Neuronal stem cell (in vitro differentiated cells): ENCODE measurements around the gene PDZD2.

Source experiments
- DNase-seq: peaks from one replicate; pipeline ENCODE4 v3.0.0-alpha.2; 2013; ENCODE audit warnings: low spot score
- H2AFZ ChIP-seq: one replicate; pipeline ENCODE4 v1.6.1; 2013; ENCODE audit warnings: mild to moderate bottlenecking, low read length, inconsistent platforms
- H2AK5ac ChIP-seq: 2 replicates; pipeline ENCODE4 v1.6.1; 2013; ENCODE audit warnings: low read depth, mild to moderate bottlenecking, inconsistent platforms, low read length, moderate library complexity, mixed read lengths
- H2BK120ac ChIP-seq: 2 replicates; pipeline ENCODE4 v1.6.1; 2013; ENCODE audit warnings: low read depth, mild to moderate bottlenecking, inconsistent platforms, low read length, moderate library complexity, mixed read lengths
- H2BK12ac ChIP-seq: one replicate; pipeline ENCODE4 v1.6.1; 2013; ENCODE audit warnings: low read length, inconsistent platforms
- H2BK15ac ChIP-seq: 2 replicates; pipeline ENCODE4 v1.6.1; 2013; ENCODE audit warnings: mild to moderate bottlenecking, low read length, inconsistent platforms, mixed read lengths
- H2BK5ac ChIP-seq: one replicate; pipeline ENCODE4 v1.6.1; 2013; ENCODE audit warnings: inconsistent platforms, mild to moderate bottlenecking, low read length, moderate library complexity
- H3K14ac ChIP-seq: one replicate; pipeline ENCODE4 v1.6.1; 2013; ENCODE audit warnings: low read length, inconsistent platforms
- H3K18ac ChIP-seq: 2 replicates; pipeline ENCODE4 v1.6.1; 2013; ENCODE audit warnings: low read length, inconsistent platforms
- H3K23ac ChIP-seq: 2 replicates; pipeline ENCODE4 v1.6.1; 2013; ENCODE audit warnings: low read depth, mild to moderate bottlenecking, mixed read lengths, low read length, inconsistent platforms; ENCODE audit not compliant: poor library complexity
- H3K27ac ChIP-seq: replicated peaks from 3 replicates; pipeline ENCODE4 v1.5.1; 2013; ENCODE audit warnings: low read length, inconsistent platforms
- H3K27me3 ChIP-seq, 3 experiments: 2 replicates each; pipeline ENCODE4 v1.6.1; 2013; ENCODE audit warnings: low read length in 3 of 3, mild to moderate bottlenecking in 2 of 3, inconsistent platforms in 1 of 3, low read depth in 1 of 3, mixed read lengths in 1 of 3, moderate library complexity in 1 of 3; ENCODE audit not compliant: control insufficient read depth in 3 of 3, insufficient read depth in 3 of 3
- H3K36me3 ChIP-seq, 2 donors: replicated peaks in 1 of 2; 2 replicates each; pipeline ENCODE4 v1.6.1; 2013; ENCODE audit warnings: low read length in 2 of 2; ENCODE audit not compliant: control insufficient read depth in 2 of 2, insufficient read depth in 2 of 2
- H3K4ac ChIP-seq: 2 replicates; pipeline ENCODE4 v1.6.1; 2013; ENCODE audit warnings: inconsistent platforms, mild to moderate bottlenecking, low read length, moderate library complexity
- H3K4me1 ChIP-seq, 2 donors: 1 replicate in 1 of 2; 2 replicates in 1 of 2; pipeline ENCODE4 v1.6.1; 2013; ENCODE audit warnings: low read length in 2 of 2, low read depth in 1 of 2; ENCODE audit not compliant: control insufficient read depth in 2 of 2, insufficient read depth in 1 of 2
- H3K4me2 ChIP-seq: one replicate; pipeline ENCODE4 v1.6.1; 2013; ENCODE audit warnings: mild to moderate bottlenecking, low read length, inconsistent platforms; ENCODE audit not compliant: insufficient read depth, poor library complexity, severe bottlenecking
- H3K4me3 ChIP-seq, 2 donors: 2 replicates each; pipeline ENCODE4 v1.5.1; 2013; ENCODE audit warnings: low read length in 2 of 2, mild to moderate bottlenecking in 2 of 2, inconsistent platforms in 1 of 2, moderate library complexity in 1 of 2
- H3K79me1 ChIP-seq: one replicate; pipeline ENCODE4 v1.6.1; 2013; ENCODE audit warnings: low read depth, mild to moderate bottlenecking, inconsistent platforms, low read length, moderate library complexity
- H3K9ac ChIP-seq: one replicate; pipeline ENCODE4 v1.6.1; 2013; ENCODE audit warnings: mild to moderate bottlenecking, low read depth, low read length, inconsistent platforms; ENCODE audit not compliant: poor library complexity
- H3K9me3 ChIP-seq, 2 donors: replicated peaks in 1 of 2; 2 replicates each; pipeline versions ENCODE3 to v1.6.1; 2013; ENCODE audit warnings: low read length in 2 of 2, mild to moderate bottlenecking in 2 of 2, inconsistent platforms in 1 of 2, low read depth in 1 of 2, mixed read lengths in 1 of 2, moderate library complexity in 1 of 2; ENCODE audit not compliant: control insufficient read depth in 2 of 2, insufficient read depth in 1 of 2
- H4K8ac ChIP-seq: one replicate; pipeline ENCODE4 v1.6.1; 2013; ENCODE audit warnings: low read depth, mild to moderate bottlenecking, inconsistent platforms, low read length, moderate library complexity
- H4K91ac ChIP-seq: one replicate; pipeline ENCODE4 v1.6.1; 2013; ENCODE audit warnings: low read length, low read depth, mild to moderate bottlenecking, inconsistent platforms; ENCODE audit not compliant: poor library complexity
- WGBS, 2 donors: extraction: QIAGEN DNeasy Blood & Tissue Kit; methylation state at CpG; one replicate each; pipeline ENCODE4 v1.1.7; 2013; ENCODE audit warnings: missing lambda C conversion rate in 2 of 2, mixed read lengths in 1 of 2; ENCODE audit not compliant: insufficient read length in 2 of 2, insufficient replicate concordance in 1 of 2; ENCODE audit errors: extremely low coverage in 2 of 2; 5-methylcytosine and 5-hydroxymethylcytosine counted together

The PDZD2 gene

GRCh38 chr5:31990081-31990650 lies 351.2 kb downstream of the PDZD2 start:
- H2BK15ac ChIP-seq, result no peak overlapping the region
- no peak overlapping the region for H3K4ac ChIP-seq
- no peak overlapping the region for H3K27ac ChIP-seq
- no peak overlapping the region for H4K91ac ChIP-seq
- H2BK12ac ChIP-seq, result no peak overlapping the region
- H3K27me3 ChIP-seq, result no peaks in the 10 kb centered on the region
- no peak overlapping the region for H2AK5ac ChIP-seq
- no peak overlapping the region for H2AFZ ChIP-seq
- DNase-seq, result no peak
- H3K18ac ChIP-seq, result no peak overlapping the region
- H3K79me1 ChIP-seq, result no peaks in the 10 kb centered on the region
- no peak overlapping the region for H3K23ac ChIP-seq
- H3K9ac ChIP-seq, result no peak overlapping the region
- no peak overlapping the region for H3K4me2 ChIP-seq
- H3K4me3 ChIP-seq, result no peak overlapping the region
- peaks cover 0 to 1% of the 10 kb centered on the region in 2 donors for H3K4me1 ChIP-seq
- no peak overlapping the region for H3K14ac ChIP-seq
- H2BK5ac ChIP-seq, result no peak overlapping the region
- H2BK120ac ChIP-seq, result no peak overlapping the region
- no peaks in the 10 kb centered on the region for H3K36me3 ChIP-seq
- WGBS, 2 donors, result no CpG with 5 or more reads among the region's 10 CpGs
- H3K9me3 ChIP-seq, result peaks cover 2 to 4% of the 10 kb centered on the region in 2 donors
- no peak overlapping the region for H4K8ac ChIP-seq

GRCh38 chr5:31990701-31991110 lies 351.8 kb downstream of the PDZD2 start:
- H2BK12ac ChIP-seq, result no peak overlapping the region
- H2BK5ac ChIP-seq, result no peak overlapping the region
- H3K9ac ChIP-seq, result no peak overlapping the region
- DNase-seq, result no peak
- H3K18ac ChIP-seq, result no peak overlapping the region
- no peak overlapping the region for H2AK5ac ChIP-seq
- H3K14ac ChIP-seq, result no peak overlapping the region
- no peak overlapping the region for H3K23ac ChIP-seq
- H3K27me3 ChIP-seq, result no peaks in the 10 kb centered on the region
- no peaks in the 10 kb centered on the region for H3K36me3 ChIP-seq
- H3K4me3 ChIP-seq, result no peak overlapping the region
- H2BK15ac ChIP-seq, result no peak overlapping the region
- H4K91ac ChIP-seq, result no peak overlapping the region
- peaks cover 2 to 4% of the 10 kb centered on the region in 2 donors for H3K9me3 ChIP-seq
- H2BK120ac ChIP-seq, result no peak overlapping the region
- peaks cover 0 to 1% of the 10 kb centered on the region in 2 donors for H3K4me1 ChIP-seq
- H3K27ac ChIP-seq, result no peak overlapping the region
- H3K79me1 ChIP-seq, result no peaks in the 10 kb centered on the region
- no CpG with 5 or more reads among the region's 3 CpGs for WGBS, 2 donors
- H2AFZ ChIP-seq, result no peak overlapping the region
- H4K8ac ChIP-seq, result no peak overlapping the region
- no peak overlapping the region for H3K4me2 ChIP-seq
- H3K4ac ChIP-seq, result no peak overlapping the region

- peaks cover 0 to 1% of the 10 kb centered on the region in 2 donors for H3K4me1 ChIP-seq
- H3K27ac ChIP-seq, result no peak overlapping the region
- H3K27me3 ChIP-seq, result no peaks in the 10 kb centered on the region
- H3K9ac ChIP-seq, result no peak overlapping the region
- H3K4ac ChIP-seq, result no peak overlapping the region
- H2AK5ac ChIP-seq, result no peak overlapping the region
- no peak overlapping the region for H2BK12ac ChIP-seq
- no peaks in the 10 kb centered on the region for H3K79me1 ChIP-seq
- no peak overlapping the region for H3K23ac ChIP-seq
- H3K18ac ChIP-seq, result no peak overlapping the region
- no peak overlapping the region for H4K8ac ChIP-seq
- no peak overlapping the region for H3K4me3 ChIP-seq
- no peaks in the 10 kb centered on the region for H3K36me3 ChIP-seq
- no peak for DNase-seq
- H3K14ac ChIP-seq, result no peak overlapping the region
- no peak overlapping the region for H2AFZ ChIP-seq
- no peak overlapping the region for H2BK15ac ChIP-seq
- no peak overlapping the region for H4K91ac ChIP-seq
- H2BK120ac ChIP-seq, result no peak overlapping the region
- no CpG with 5 or more reads among the region's 2 CpGs for WGBS, 2 donors
- H2BK5ac ChIP-seq, result no peak overlapping the region
- H3K4me2 ChIP-seq, result no peak overlapping the region
- peaks cover 2 to 3% of the 10 kb centered on the region in 2 donors for H3K9me3 ChIP-seq
These were observed 353.4 kb downstream of the PDZD2 start for GRCh38 chr5:31992377-31992776.

GRCh38 chr5:31993165-31993961 lies 354.4 kb downstream of the PDZD2 start:
- Histone ChIP-seq H3K9ac (no peak overlapping the region), H2BK120ac (no peak overlapping the region), H3K14ac (no peak overlapping the region), H2BK12ac (no peak overlapping the region), H3K9me3 (peaks cover 0 to 2% of the 10 kb centered on the region in 2 donors), H3K4me3 (no peak overlapping the region), H3K4me1 (peaks cover 0 to 1% of the 10 kb centered on the region in 2 donors), H3K79me1 (no peaks in the 10 kb centered on the region), H4K91ac (no peak overlapping the region), H3K27me3 (no peaks in the 10 kb centered on the region), H3K36me3 (no peaks in the 10 kb centered on the region), H3K4me2 (no peak overlapping the region), H3K4ac (no peak overlapping the region), H2BK5ac (no peak overlapping the region), H2BK15ac (no peak overlapping the region), H2AK5ac (no peak overlapping the region), H3K18ac (no peak overlapping the region), H3K23ac (no peak overlapping the region), H4K8ac (no peak overlapping the region), H3K27ac (no peak overlapping the region), H2AFZ (no peak overlapping the region)
- no peak for DNase-seq
- WGBS, 2 donors, result no CpG with 5 or more reads among the region's 6 CpGs
